Epithelial cell of proximal tubule (primary cell): Measurements from ENCODE around the gene HOXB4. TPM values are rescaled to one million over a fixed set of nuclear protein-coding genes. Genes with fewer than 3 reads are reported as not detected.

ENCODE experiments used
- DNase-seq: peaks from one replicate; pipeline ENCODE4 v3.0.0-alpha.2; 2011; ENCODE audit warnings: low read depth
- H3K4me3 ChIP-seq: 2 replicates; pipeline ENCODE4 v1.5.1; 2011; ENCODE audit warnings: low read depth, mild to moderate bottlenecking, low read length
- total RNA-seq: library from RNA; depleted of rRNA; stranded (reverse); fragments of >200 nt; gene quantifications from 2 replicates; pipeline ENCODE4 v1.2.3, GENCODE V29; 2015
- TF ChIP-seq, protein P1 (sequence below): conservative IDR thresholded peaks from 2 replicates; pipeline ENCODE4 v1.5.1; 2012; ENCODE audit warnings: low read depth, mild to moderate bottlenecking, low read length

The HOXB4 gene
- total RNA-seq, 1 donor from 2014 or later = 5.7 TPM

DNA sequence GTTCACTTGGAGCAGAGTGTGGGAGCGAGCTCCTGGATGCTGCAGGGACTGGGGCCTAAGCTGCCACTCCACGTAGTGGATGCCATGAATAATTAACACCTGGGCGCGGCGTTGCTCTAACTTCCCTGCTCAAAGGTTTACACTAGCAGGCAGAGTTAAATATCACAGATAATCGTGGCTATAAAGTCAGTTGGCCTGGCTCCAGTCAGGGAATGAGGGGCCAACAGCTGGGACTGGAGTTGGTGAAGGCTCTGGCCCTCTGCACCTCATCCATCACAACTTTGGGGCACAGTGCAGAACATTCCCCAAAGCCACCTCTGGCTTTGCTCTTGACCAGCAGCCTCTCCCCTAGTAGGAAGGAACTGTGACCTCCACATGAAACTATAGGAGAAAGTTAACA lies 10.9 kb downstream of the HOXB4 start:
- no peak for DNase-seq
- H3K4me3 ChIP-seq = no peak overlapping the region
- TF ChIP-seq, protein P1, sequence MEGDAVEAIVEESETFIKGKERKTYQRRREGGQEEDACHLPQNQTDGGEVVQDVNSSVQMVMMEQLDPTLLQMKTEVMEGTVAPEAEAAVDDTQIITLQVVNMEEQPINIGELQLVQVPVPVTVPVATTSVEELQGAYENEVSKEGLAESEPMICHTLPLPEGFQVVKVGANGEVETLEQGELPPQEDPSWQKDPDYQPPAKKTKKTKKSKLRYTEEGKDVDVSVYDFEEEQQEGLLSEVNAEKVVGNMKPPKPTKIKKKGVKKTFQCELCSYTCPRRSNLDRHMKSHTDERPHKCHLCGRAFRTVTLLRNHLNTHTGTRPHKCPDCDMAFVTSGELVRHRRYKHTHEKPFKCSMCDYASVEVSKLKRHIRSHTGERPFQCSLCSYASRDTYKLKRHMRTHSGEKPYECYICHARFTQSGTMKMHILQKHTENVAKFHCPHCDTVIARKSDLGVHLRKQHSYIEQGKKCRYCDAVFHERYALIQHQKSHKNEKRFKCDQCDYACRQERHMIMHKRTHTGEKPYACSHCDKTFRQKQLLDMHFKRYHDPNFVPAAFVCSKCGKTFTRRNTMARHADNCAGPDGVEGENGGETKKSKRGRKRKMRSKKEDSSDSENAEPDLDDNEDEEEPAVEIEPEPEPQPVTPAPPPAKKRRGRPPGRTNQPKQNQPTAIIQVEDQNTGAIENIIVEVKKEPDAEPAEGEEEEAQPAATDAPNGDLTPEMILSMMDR = no peak

GRCh38 chr17:48566717-48567116 lies 11.4 kb downstream of the HOXB4 start:
- H3K4me3 ChIP-seq = no peak overlapping the region
- DNase-seq = no peak
- TF ChIP-seq, protein P1 = no peak

- H3K4me3 ChIP-seq = no peak overlapping the region
- TF ChIP-seq, protein P1 = no peak
- DNase-seq = no peak
These were observed 12.0 kb downstream of the HOXB4 start for GRCh38 chr17:48565925-48566710.

GRCh38 chr17:48565022-48565554 lies 13.1 kb downstream of the HOXB4 start:
- no peak for DNase-seq
- peak overlapping the region; percentile 41 for H3K4me3 ChIP-seq
- TF ChIP-seq, protein P1 = no peak

- peak overlapping the region; percentile 41 for H3K4me3 ChIP-seq
- no peak for DNase-seq
- TF ChIP-seq, protein P1 = no peak
These were observed 13.7 kb downstream of the HOXB4 start for GRCh38 chr17:48564188-48565021.

- peak overlapping the region; percentile 31 for H3K4me3 ChIP-seq
- TF ChIP-seq, protein P1 = no peak
These were observed 14.3 kb downstream of the HOXB4 start for GRCh38 chr17:48563867-48564187.

More at GRCh38 chr17:48563867-48564187, 14.3 kb downstream of the HOXB4 start:
- no peak for DNase-seq
